Breast epithelium (tissue), 3 donors: ENCODE results near the gene TUBA4B.

Experiments used
- CTCF ChIP-seq, 3 donors: fragments of 450-650 bp; IDR thresholded peaks; one replicate each; pipeline ENCODE4 v1.5.1; 2016 to 2017; ENCODE audit warnings: antibody characterized with exemption in 3 of 3, mild to moderate bottlenecking in 3 of 3, moderate library complexity in 3 of 3
- POLR2AphosphoS5 ChIP-seq, 3 donors: sonication (generic); formaldehyde crosslinking; IDR thresholded peaks; one replicate each; pipeline ENCODE4 v1.6.1; 2017; ENCODE audit warnings: antibody characterized with exemption in 3 of 3

- TF ChIP-seq CTCF (IDR thresholded peaks at IDR 0.05) (no peak), POLR2AphosphoS5 (IDR thresholded peaks at IDR 0.05) (no peak)
Observed at GRCh38 chr2:219280651-219281050, 27.6 kb downstream of the TUBA4B start.
